Fibroblast of villous mesenchyme (primary cell): ENCODE measurements around the gene ERG28. TPM values are rescaled to one million over a fixed set of nuclear protein-coding genes. Genes with fewer than 3 reads are reported as not detected.
"Not testable (repeated sequence)": the region's sequence is repeated elsewhere in the genome, so short reads cannot be mapped to it uniquely, and the experiment has no call there.

ENCODE experiments used
- DNase-seq: peaks from one replicate; pipeline ENCODE4 v3.0.0-alpha.2; 2010; ENCODE audit warnings: low read depth
- H3K4me3 ChIP-seq: 2 replicates; pipeline ENCODE4 v1.5.1; 2011; ENCODE audit warnings: low read depth, mild to moderate bottlenecking, low read length
- CTCF ChIP-seq: IDR thresholded peaks from 2 replicates; pipeline ENCODE4 v1.5.1; 2012; ENCODE audit warnings: low read depth, mild to moderate bottlenecking, low read length; ENCODE audit not compliant: insufficient read depth
- small RNA-seq: library from RNA; depleted of rRNA; stranded (forward); fragments of <200 nt; gene quantifications from one replicate; pipeline ENCODE3, GENCODE V24; 2012
- total RNA-seq: library from RNA; depleted of rRNA; stranded (reverse); fragments of >200 nt; gene quantifications from 2 replicates; pipeline ENCODE4 v1.2.3, GENCODE V29; 2012

ERG28 gene
- total RNA-seq, 1 donor: 13.0 TPM

- H3K4me3 ChIP-seq: no peak overlapping the region
- no peak for DNase-seq
- no peak for TF ChIP-seq CTCF
Measured at GRCh38 chr14:75607842-75608640, 52.6 kb downstream of the ERG28 start.

GRCh38 chr14:75607044-75607443, 53.6 kb downstream of the ERG28 start:
- H3K4me3 ChIP-seq: no peak overlapping the region
- TF ChIP-seq CTCF: no peak
- DNase-seq: no peak

- no peak for DNase-seq
- H3K4me3 ChIP-seq: no peak overlapping the region
- TF ChIP-seq CTCF: no peak
Measured at GRCh38 chr14:75605916-75606315, 54.8 kb downstream of the ERG28 start.

GRCh38 chr14:75604979-75605851, 55.5 kb downstream of the ERG28 start:
- no peak overlapping the region for H3K4me3 ChIP-seq
- no peak for DNase-seq

GRCh38 chr14:75602503-75602902, 58.2 kb downstream of the ERG28 start:
- DNase-seq: no peak
- TF ChIP-seq CTCF: no peak

More at GRCh38 chr14:75604979-75605851, 55.5 kb downstream of the ERG28 start:
- no peak for TF ChIP-seq CTCF

GRCh38 chr14:75601061-75601460, 59.6 kb downstream of the ERG28 start:
- H3K4me3 ChIP-seq, DNase-seq: not testable (repeated sequence)

More at GRCh38 chr14:75602503-75602902, 58.2 kb downstream of the ERG28 start:
- H3K4me3 ChIP-seq: no peak overlapping the region

- not testable (repeated sequence) for H3K4me3 ChIP-seq, DNase-seq
Measured at GRCh38 chr14:75600100-75600499, 60.6 kb downstream of the ERG28 start.

Small RNAs within 50 kb of the gene (small RNA-seq; reads per million reads assigned to genes)
- gene RNA5SP387: not detected

Other genes starting within 250 kb of the ERG28 start
- gene JDP2, start 232.9 kb downstream of the ERG28 start, total RNA-seq: 36.4 and 51.4 TPM in 2 replicates
- not detected in 2 replicates for gene BATF, start 138.4 kb downstream of the ERG28 start, total RNA-seq
- gene FLVCR2, start 82.3 kb downstream of the ERG28 start, total RNA-seq: 0.43 and 0.64 TPM in 2 replicates
- 29.6 and 33.7 TPM in 2 replicates for gene TTLL5, start 370 bp upstream of the ERG28 start, total RNA-seq